Heart right ventricle (tissue), 16 donors: ENCODE measurements around the gene SCUBE1. TPM values are rescaled to one million over a fixed set of nuclear protein-coding genes. Genes with fewer than 3 reads are reported as not detected.
A peak's percentile ranks its signal among the peaks of the same experiment; 100 is the strongest.
"Not testable (repeated sequence)": the region's sequence is repeated elsewhere in the genome, so short reads cannot be mapped to it uniquely, and the experiment has no call there.

Experiments
- ATAC-seq, 8 donors: fragments of 200-7000 bp; cut with Tn5 transposase; one replicate each; pipeline ENCODE4 v1.9.1; 2020; ENCODE audit warnings: mild to moderate bottlenecking in 8 of 8, moderate library complexity in 8 of 8, moderate number of reproducible peaks in 1 of 8
- DNase-seq, 2 donors: peaks; one replicate each; pipeline ENCODE4 v3.0.0-alpha.2; 2020
- H3K27ac ChIP-seq, 10 donors: fragments of 200-600 bp; sonication (generic) in 2 of 10; one replicate each; pipeline versions ENCODE4 v1.5.0 to v1.8.0; 2020 to 2022; ENCODE audit warnings: mild to moderate bottlenecking in 3 of 10
- H3K27me3 ChIP-seq, 7 donors: fragments of 200-600 bp; one replicate each; pipeline ENCODE4 v1.8.0; 2021 to 2022; ENCODE audit warnings: mild to moderate bottlenecking in 2 of 7
- H3K36me3 ChIP-seq, 9 donors: fragments of 200-600 bp; sonication (generic) in 1 of 9; one replicate each; pipeline versions ENCODE4 v1.5.0 to v1.8.0; 2020 to 2022; ENCODE audit warnings: mild to moderate bottlenecking in 2 of 9
- H3K4me1 ChIP-seq, 9 donors: fragments of 200-600 bp; sonication (generic) in 1 of 9; one replicate each; pipeline versions ENCODE4 v1.5.0 to v1.8.0; 2020 to 2022; ENCODE audit warnings: mild to moderate bottlenecking in 4 of 9
- H3K4me3 ChIP-seq, 10 donors: fragments of 200-600 bp; sonication (generic) in 2 of 10; one replicate each; pipeline versions ENCODE4 v1.5.0 to v1.8.0; 2020 to 2022; ENCODE audit warnings: mild to moderate bottlenecking in 7 of 10, moderate library complexity in 2 of 10
- H3K9me3 ChIP-seq, 11 donors: fragments of 200-600 bp in 10 of 11; sonication (generic) in 2 of 11; one replicate each; pipeline versions ENCODE4 v1.5.0 to v1.8.0; 2013 to 2022; ENCODE audit warnings: mild to moderate bottlenecking in 2 of 11, control low read depth in 1 of 11, moderate library complexity in 1 of 11
- CTCF ChIP-seq, 9 donors: fragments of 200-600 bp; sonication (generic) in 2 of 9; IDR thresholded peaks; one replicate each; pipeline versions ENCODE4 v1.5.0 to v1.8.0; 2021 to 2022; ENCODE audit warnings: antibody characterized with exemption in 9 of 9, mild to moderate bottlenecking in 5 of 9, moderate library complexity in 1 of 9
- WGBS, 2 donors: extraction: QIAGEN DNeasy Blood & Tissue Kit; methylation state at CpG; one replicate each; pipeline ENCODE4 v1.1.7; 2013; ENCODE audit warnings: inconsistent platforms in 1 of 2; 5-methylcytosine and 5-hydroxymethylcytosine counted together
- intact Hi-C, 10 donors: fragments of 100-400 bp; cut with DNase I; formaldehyde crosslinking; loops; one replicate each; pipeline versions ENCODE4 v1.11.1 to v1.14.2; 2022
- polyA plus RNA-seq, 2 donors: library from polyadenylated mRNA; stranded (reverse); fragments of 200-250 nt; gene quantifications; one replicate each; pipeline ENCODE4 v1.2.3, GENCODE V29; 2013
- total RNA-seq, 10 donors: library from RNA; stranded (reverse); fragmentation: NEBNext Ultra II Directional in 3 of 10; extraction: Animal tissue kit (Norgen Biotek cat#: 25700) in 3 of 10; gene quantifications; one replicate each; pipeline versions ENCODE4 v1.2.1 to v1.2.4, GENCODE V29; 2021 to 2023
- donor health status: Arrhythmogenic right ventricular cardiomyopathy.
- donor health status: ischemic (EF 13 %, LVEDD 7.1; RV severe dilation, severe dysfunction).
- donor health status: healthy with polysubstance abuse.
- donor health status: DM: no; HTN: yes; CAD: no.
- donor health status: DM: no; HTN: no; CAD: no.
- donor health status: ischemic (EF 25% LVEDD 6.9; RV normal size, moderate dysfunction).
- donor health status: ischemic (EF 25% LVEDD 5.7; RV mildly dilated, moderate dysfunction).
- donor health status: healthy.
- donor health status: DM: yes; HTN: yes; CAD: no.
- donor health status: Ischemic cardiomyopathy.
- donor health status: ischemic (EF 35%, LVEDD 5.7; RV mildly dilated, moderate dysfunction).
- donor health status: nonischemic (EF 11% LVEDD 7.7; RV severe dilation, severe dysfunction).
- donor health status: DM: yes; HTN: yes; CAD: no.
- donor health status: PGD.
- donor health status: ischemic (EF 29% LVEDD 5.4; RV normal size, mild dysfunction).
- donor health status: nonischemic (EF 23%, LVEDD 6.1; RV moderate dilation, normal function).

Gene SCUBE1
- total and polyA plus RNA-seq, 12 donors, result 0.01 to 0.60 (median 0.13) TPM; not detected in 1

GRCh38 chr22:43356881-43357280 is 13.7 kb upstream of the SCUBE1 start:
- intact Hi-C loops, result no loop called here
- no peak for ATAC-seq
- no peak for TF ChIP-seq CTCF (IDR thresholded peaks at IDR 0.05)
- Histone ChIP-seq H3K36me3 (no peaks in the 10 kb centered on the region), H3K27ac (no peak overlapping the region), H3K4me3 (no peak overlapping the region), H3K9me3 (no peaks in the 10 kb centered on the region), H3K4me1 (no peaks in the 10 kb centered on the region), H3K27me3 (peaks cover 0 to 34% (median 7%) of the 10 kb centered on the region in 7 donors)
- no peak for DNase-seq
- WGBS, 2 donors, result 64 to 69% methylated on average over 11 of the region's 11 CpGs

GRCh38 chr22:43355688-43356087 is 12.5 kb upstream of the SCUBE1 start:
- H3K9me3 ChIP-seq, H3K36me3 ChIP-seq, DNase-seq, H3K4me3 ChIP-seq, intact Hi-C loops, ATAC-seq, H3K4me1 ChIP-seq, H3K27ac ChIP-seq: not testable (repeated sequence)
- WGBS, 2 donors, result 94 to 95% methylated on average over 10 of the region's 10 CpGs
- peaks cover 0 to 26% (median 4%) of the 10 kb centered on the region in 7 donors for H3K27me3 ChIP-seq

- WGBS, 2 donors, result 62 to 71% methylated on average over 5 of the region's 5 CpGs
- no peak overlapping the region for H3K27ac ChIP-seq
- DNase-seq (no peak), ATAC-seq (no peak)
- no peaks in the 10 kb centered on the region for H3K9me3 ChIP-seq
- no peaks in the 10 kb centered on the region for H3K36me3 ChIP-seq
- intact Hi-C loops, result no loop called here
- peaks cover 0 to 51% (median 28%) of the 10 kb centered on the region in 7 donors for H3K27me3 ChIP-seq
- H3K4me1 ChIP-seq, result peaks cover 0 to 3% (median 0%) of the 10 kb centered on the region in 9 donors
- H3K4me3 ChIP-seq, result no peak overlapping the region
- TF ChIP-seq CTCF (IDR thresholded peaks at IDR 0.05), result no peak
These were observed 8.8 kb upstream of the SCUBE1 start for GRCh38 chr22:43351966-43352345.

GRCh38 chr22:43349636-43350035 is 6.5 kb upstream of the SCUBE1 start:
- Histone ChIP-seq H3K4me1 (peaks cover 0 to 17% (median 0%) of the 10 kb centered on the region in 9 donors), H3K27ac (no peak overlapping the region), H3K4me3 (no peak overlapping the region), H3K36me3 (no peaks in the 10 kb centered on the region), H3K9me3 (no peaks in the 10 kb centered on the region), H3K27me3 (peaks cover 0 to 58% (median 43%) of the 10 kb centered on the region in 7 donors)
- TF ChIP-seq CTCF (IDR thresholded peaks at IDR 0.05), result no peak
- intact Hi-C loops, result loop anchor here in 6 of 10 donors (5.0 to 10.0 kb wide), 6 partner anchors 57 to 122 kb away; no protein-coding TSS in a partner anchor
- ATAC-seq (no peak), DNase-seq (no peak)
- WGBS, 2 donors, result 79 to 82% methylated on average over 12 of the region's 12 CpGs

DNA sequence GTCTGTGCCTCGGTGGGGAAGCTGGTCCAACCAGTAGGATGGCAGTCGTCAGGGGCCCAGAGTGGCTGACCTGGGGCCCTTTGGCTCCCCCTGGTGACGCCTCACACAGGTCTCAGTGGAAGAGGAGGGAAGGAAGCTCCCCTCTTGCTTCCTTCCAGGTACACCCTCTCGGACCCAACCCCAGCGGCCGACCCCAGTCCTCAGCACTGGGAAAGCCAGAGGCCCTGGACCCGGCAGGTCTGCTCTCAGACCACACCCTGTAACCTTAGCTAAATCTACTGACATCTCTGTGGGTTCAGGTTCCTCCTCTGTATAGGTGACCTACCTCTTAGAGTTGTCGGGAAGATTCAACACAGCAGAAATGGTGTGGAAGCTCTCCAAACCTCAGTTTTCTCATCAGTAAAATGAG is 3.4 kb upstream of the SCUBE1 start:
- H3K36me3 ChIP-seq, result no peaks in the 10 kb centered on the region
- H3K4me3 ChIP-seq, result no peak overlapping the region
- peaks cover 20 to 87% (median 71%) of the 10 kb centered on the region in 7 donors for H3K27me3 ChIP-seq
- no peak overlapping the region for H3K27ac ChIP-seq
- 13 to 15% methylated on average over 8 of the region's 8 CpGs for WGBS, 2 donors
- DNase-seq (peak; percentile 47 to 62), ATAC-seq (peak in 7 of 8 donors; percentile 48 to 84 (median 78))
- peaks cover 0 to 23% (median 0%) of the 10 kb centered on the region in 9 donors for H3K4me1 ChIP-seq
- H3K9me3 ChIP-seq, result no peaks in the 10 kb centered on the region
- TF ChIP-seq CTCF (IDR thresholded peaks at IDR 0.05), result peak; percentile 44 to 84 (median 74)
- intact Hi-C loops, result loop anchor here (1.0 to 10.0 kb wide), 11 partner anchors 54 to 119 kb away; no protein-coding TSS in a partner anchor
